ENCODE data around the gene RUVBL2. TPM values are rescaled to one million over a fixed set of nuclear protein-coding genes. Genes with fewer than 3 reads are reported as not detected.

Gene RUVBL2
- total RNA-seq, 1 experiment from 2014 or later = 199 TPM

- no peak for TF ChIP-seq CTCF (IDR thresholded peaks at IDR 0.05; ENCODE audit: unreplicated experiment)
- BruUV-seq (replicated peaks) = TSS peak; percentile 58
- Mint-ChIP-seq H3K36me3 (ENCODE audit: insufficient read depth, unreplicated experiment) (peaks cover 60% of the 10 kb centered on the region), H3K27ac (ENCODE audit: unreplicated experiment) (peak overlapping the region; percentile 94), H3K4me3 (ENCODE audit: low read depth, unreplicated experiment) (peak overlapping the region; percentile 92), H3K27me3 (ENCODE audit: unreplicated experiment) (no peaks in the 10 kb centered on the region), H3K9me3 (ENCODE audit: low read depth, unreplicated experiment) (no peaks in the 10 kb centered on the region), H3K4me1 (ENCODE audit: low read depth, unreplicated experiment) (peaks cover 39% of the 10 kb centered on the region)
- CTCF ChIA-PET = interaction anchor here (0.5 to 2.3 kb wide), 19 partner anchors 11 to 742 kb away, joined by 3 to 16 read pairs (median 6); partner anchors contain the start of genes BAX, CA11, LIN7B and NTF4
- no peak for DNase-seq
- intact Hi-C loops (cut with micrococcal nuclease; ENCODE audit: unreplicated experiment) = loop anchor here (10.0 kb wide), 1 partner anchor 232 kb away; no protein-coding TSS in a partner anchor
Measured at GRCh38 chr19:48992581-48993174, 1.0 kb upstream of the RUVBL2 start.

- H3K27me3 Mint-ChIP-seq (ENCODE audit: unreplicated experiment) = no peaks in the 10 kb centered on the region
- no peak for DNase-seq
- intact Hi-C loops (cut with micrococcal nuclease; ENCODE audit: unreplicated experiment) = loop anchor here (10.0 kb wide), 1 partner anchor 231 kb away; no protein-coding TSS in a partner anchor
- H3K9me3 Mint-ChIP-seq (ENCODE audit: low read depth, unreplicated experiment) = no peaks in the 10 kb centered on the region
- peak overlapping the region; percentile 92 for H3K4me3 Mint-ChIP-seq (ENCODE audit: low read depth, unreplicated experiment)
- CTCF ChIA-PET = interaction anchor here (0.5 to 2.3 kb wide), 23 partner anchors 11 to 678 kb away, joined by 3 to 16 read pairs (median 6); partner anchors contain the start of genes CGB7, FUT2, LIN7B and NTF4
- TF ChIP-seq CTCF (IDR thresholded peaks at IDR 0.05; ENCODE audit: unreplicated experiment) = no peak
- BruUV-seq (replicated peaks) = no TSS peak
- H3K27ac Mint-ChIP-seq (ENCODE audit: unreplicated experiment) = peak overlapping the region; percentile 94
- H3K36me3 Mint-ChIP-seq (ENCODE audit: insufficient read depth, unreplicated experiment) = peaks cover 66% of the 10 kb centered on the region
- peaks cover 44% of the 10 kb centered on the region for H3K4me1 Mint-ChIP-seq (ENCODE audit: low read depth, unreplicated experiment)
Measured at GRCh38 chr19:48994035-48994386, 324 bp downstream of the RUVBL2 start.

- Mint-ChIP-seq H3K36me3 (ENCODE audit: insufficient read depth, unreplicated experiment) (peaks cover 71% of the 10 kb centered on the region), H3K4me1 (ENCODE audit: low read depth, unreplicated experiment) (peaks cover 29% of the 10 kb centered on the region), H3K9me3 (ENCODE audit: low read depth, unreplicated experiment) (no peaks in the 10 kb centered on the region), H3K27me3 (ENCODE audit: unreplicated experiment) (no peaks in the 10 kb centered on the region), H3K27ac (ENCODE audit: unreplicated experiment) (no peak overlapping the region), H3K4me3 (ENCODE audit: low read depth, unreplicated experiment) (no peak overlapping the region)
- intact Hi-C loops (cut with micrococcal nuclease; ENCODE audit: unreplicated experiment) = loop anchor here (10.0 kb wide), 1 partner anchor 227 kb away; no protein-coding TSS in a partner anchor
- CTCF ChIA-PET = interaction anchor here (0.6 to 1.4 kb wide), 4 partner anchors 20 to 104 kb away, joined by 3 to 9 read pairs (median 4); no protein-coding TSS in a partner anchor
- no TSS peak for BruUV-seq (replicated peaks)
- TF ChIP-seq CTCF (IDR thresholded peaks at IDR 0.05; ENCODE audit: unreplicated experiment) = peak; percentile 68
- DNase-seq = peak; percentile 84
Measured at GRCh38 chr19:48997972-48998371, 4.3 kb downstream of the RUVBL2 start.

- H3K4me1 Mint-ChIP-seq (ENCODE audit: low read depth, unreplicated experiment) = peaks cover 19% of the 10 kb centered on the region
- H3K36me3 Mint-ChIP-seq (ENCODE audit: insufficient read depth, unreplicated experiment) = peaks cover 69% of the 10 kb centered on the region
- H3K9me3 Mint-ChIP-seq (ENCODE audit: low read depth, unreplicated experiment) = no peaks in the 10 kb centered on the region
- H3K27me3 Mint-ChIP-seq (ENCODE audit: unreplicated experiment) = no peaks in the 10 kb centered on the region
- no peak overlapping the region for H3K4me3 Mint-ChIP-seq (ENCODE audit: low read depth, unreplicated experiment)
- DNase-seq = peak; percentile 56
- H3K27ac Mint-ChIP-seq (ENCODE audit: unreplicated experiment) = no peak overlapping the region
- peak; percentile 33 for TF ChIP-seq CTCF (IDR thresholded peaks at IDR 0.05; ENCODE audit: unreplicated experiment)
- no TSS peak for BruUV-seq (replicated peaks)
- CTCF ChIA-PET = interaction anchor here (0.6 to 1.7 kb wide), 6 partner anchors 19 to 98 kb away, joined by 3 to 9 read pairs (median 6); partner anchors contain the start of gene NTF4
- intact Hi-C loops (cut with micrococcal nuclease; ENCODE audit: unreplicated experiment) = loop anchor here (10.0 kb wide), 1 partner anchor 225 kb away; no protein-coding TSS in a partner anchor
Measured at GRCh38 chr19:48999481-49000325, 6.0 kb downstream of the RUVBL2 start.

All from Calu3 (cell line).